HEK293 (cell line): ENCODE measurements around the gene TC2N.

Experiments
- CTCF ChIA-PET: fragments of 350-600 bp; formaldehyde crosslinking; extraction: SDS; loops from one replicate; lab custom pipeline; 2021; ENCODE audit warnings: antibody characterized with exemption; lab: Yijun Ruan, JAX
- POLR2A ChIA-PET: fragments of 300-600 bp; formaldehyde crosslinking; extraction: SDS; loops from one replicate; lab custom pipeline; 2020; ENCODE audit warnings: antibody characterized with exemption, inconsistent platforms; lab: Yijun Ruan, JAX
- H3K27ac ChIP-seq: fragments of 200-500 bp; sonication (Bioruptor generic); 2 replicates; pipeline ENCODE4 v1.5.1; 2014; ENCODE audit warnings: low read depth, low read length, control low read depth, inconsistent platforms; ENCODE audit errors: extremely low read depth
- H3K36me3 ChIP-seq, 2 experiments: fragments of 200-500 bp in 1 of 2; sonication (Bioruptor generic) in 1 of 2; 1 replicate in 1 of 2; 2 replicates in 1 of 2; pipeline ENCODE4 v1.5.1; 2014 to 2017; ENCODE audit warnings: inconsistent platforms in 2 of 2, low read length in 2 of 2; ENCODE audit not compliant: control insufficient read depth in 2 of 2, insufficient read depth in 1 of 2
- H3K4me1 ChIP-seq: fragments of 200-500 bp; sonication (Bioruptor generic); 2 replicates; pipeline ENCODE4 v1.5.1; 2014; ENCODE audit warnings: mild to moderate bottlenecking, low read length, inconsistent platforms; ENCODE audit not compliant: control insufficient read depth, insufficient read depth
- H3K4me3 ChIP-seq: 2 replicates; pipeline ENCODE4 v1.5.1; 2011; ENCODE audit warnings: low read depth, mild to moderate bottlenecking, control low read depth, low read length, moderate library complexity
- H3K9me3 ChIP-seq: fragments of 200-500 bp; sonication (Bioruptor generic); 2 replicates; pipeline ENCODE4 v1.5.1; 2014; ENCODE audit warnings: low read depth, low read length, inconsistent platforms; ENCODE audit not compliant: control insufficient read depth, insufficient read depth
- BCL11B ChIP-seq: fragments of 450-650 bp; formaldehyde crosslinking; IDR thresholded peaks from 2 replicates; pipeline ENCODE4 v1.5.1; 2016; ENCODE audit warnings: low read depth, missing biosample characterization, missing genetic modification characterization
- FEZF1 ChIP-seq: fragments of 450-650 bp; formaldehyde crosslinking; IDR thresholded peaks from 2 replicates; pipeline ENCODE4 v1.5.1; 2016; ENCODE audit warnings: missing biosample characterization, missing genetic modification characterization
- IKZF3 ChIP-seq: fragments of 450-650 bp; IDR thresholded peaks from 2 replicates; pipeline ENCODE4 v1.5.0; 2018; ENCODE audit warnings: missing biosample characterization, mild to moderate bottlenecking, missing genetic modification characterization, moderate library complexity
- KLF1 ChIP-seq: fragments of 450-650 bp; formaldehyde crosslinking; IDR thresholded peaks from 2 replicates; pipeline ENCODE4 v1.5.1; 2016; ENCODE audit warnings: missing biosample characterization, missing genetic modification characterization
- MEIS1 ChIP-seq: sonication (generic); formaldehyde crosslinking; IDR thresholded peaks from 2 replicates; pipeline ENCODE4 v1.8.1; 2022; ENCODE audit warnings: missing genetic modification reagents, mild to moderate bottlenecking, borderline replicate concordance
- MZF1 ChIP-seq: fragments of 450-650 bp; formaldehyde crosslinking; IDR thresholded peaks from 2 replicates; pipeline ENCODE4 v1.5.1; 2017; ENCODE audit warnings: missing biosample characterization, missing genetic modification characterization, borderline replicate concordance
- OSR2 ChIP-seq: fragments of 450-650 bp; formaldehyde crosslinking; IDR thresholded peaks from 2 replicates; pipeline ENCODE4 v1.5.1; 2016; ENCODE audit warnings: missing biosample characterization, missing genetic modification characterization
- PRDM1 ChIP-seq: fragments of 450-650 bp; formaldehyde crosslinking; IDR thresholded peaks from 2 replicates; pipeline ENCODE4; 2016; ENCODE audit warnings: missing biosample characterization, missing genetic modification characterization
- SP7 ChIP-seq: fragments of 450-650 bp; formaldehyde crosslinking; IDR thresholded peaks from 2 replicates; pipeline ENCODE4 v1.5.1; 2016; ENCODE audit warnings: missing biosample characterization, missing genetic modification characterization
- YY2 ChIP-seq: fragments of 450-650 bp; formaldehyde crosslinking; IDR thresholded peaks from 2 replicates; pipeline ENCODE4 v1.5.1; 2016; ENCODE audit warnings: missing biosample characterization, missing genetic modification characterization
- ZBTB7A ChIP-seq: fragments of 450-650 bp; formaldehyde crosslinking; IDR thresholded peaks from 2 replicates; pipeline ENCODE4 v1.5.1; 2016; ENCODE audit warnings: low read depth, missing biosample characterization, missing genetic modification characterization
- ZIC2 ChIP-seq: fragments of 450-650 bp; formaldehyde crosslinking; IDR thresholded peaks from 2 replicates; pipeline ENCODE4 v1.5.1; 2016; ENCODE audit warnings: missing biosample characterization, missing genetic modification characterization
- ZNF138 ChIP-seq: fragments of 450-650 bp; formaldehyde crosslinking; IDR thresholded peaks from 2 replicates; pipeline ENCODE4 v1.5.1; 2016; ENCODE audit warnings: missing biosample characterization, missing genetic modification characterization, borderline replicate concordance
- ZNF366 ChIP-seq: fragments of 450-650 bp; formaldehyde crosslinking; conservative IDR thresholded peaks from 2 replicates; pipeline ENCODE4 v1.5.1; 2016; ENCODE audit warnings: missing biosample characterization, missing genetic modification characterization
- ZNF426 ChIP-seq: fragments of 450-650 bp; formaldehyde crosslinking; IDR thresholded peaks from 2 replicates; pipeline ENCODE4 v1.5.1; 2017; ENCODE audit warnings: missing biosample characterization, missing genetic modification characterization, mild to moderate bottlenecking, inconsistent platforms, moderate library complexity
- ZNF530 ChIP-seq: fragments of 450-650 bp; formaldehyde crosslinking; IDR thresholded peaks from 2 replicates; pipeline ENCODE4 v1.5.1; 2016; ENCODE audit warnings: low read depth, missing biosample characterization, missing genetic modification characterization
- ZNF600 ChIP-seq: fragments of 450-650 bp; formaldehyde crosslinking; IDR thresholded peaks from 2 replicates; pipeline ENCODE4 v1.5.1; 2016; ENCODE audit warnings: missing biosample characterization, missing genetic modification characterization
- ZNF707 ChIP-seq: fragments of 450-650 bp; formaldehyde crosslinking; IDR thresholded peaks from 2 replicates; pipeline ENCODE4 v1.5.1; 2016; ENCODE audit warnings: missing biosample characterization, missing genetic modification characterization
- ZSCAN16 ChIP-seq: fragments of 450-650 bp; formaldehyde crosslinking; IDR thresholded peaks from 2 replicates; pipeline ENCODE4 v1.5.1; 2016; ENCODE audit warnings: missing biosample characterization, missing genetic modification characterization
- TF ChIP-seq, protein P1 (sequence below): fragments of 450-650 bp; formaldehyde crosslinking; IDR thresholded peaks from 2 replicates; pipeline ENCODE4 v1.5.1; 2016; ENCODE audit warnings: missing biosample characterization, missing genetic modification characterization
- TF ChIP-seq, protein P2 (sequence below): sonication (generic); formaldehyde crosslinking; IDR thresholded peaks from 2 replicates; pipeline ENCODE4 v1.8.1; 2022; ENCODE audit warnings: mild to moderate bottlenecking, moderate library complexity, missing genetic modification reagents
- TF ChIP-seq, protein P3 (sequence below): fragments of 450-650 bp; formaldehyde crosslinking; IDR thresholded peaks from 2 replicates; pipeline ENCODE4 v1.5.1; 2016; ENCODE audit warnings: missing biosample characterization, missing genetic modification characterization

Gene TC2N

DNA sequence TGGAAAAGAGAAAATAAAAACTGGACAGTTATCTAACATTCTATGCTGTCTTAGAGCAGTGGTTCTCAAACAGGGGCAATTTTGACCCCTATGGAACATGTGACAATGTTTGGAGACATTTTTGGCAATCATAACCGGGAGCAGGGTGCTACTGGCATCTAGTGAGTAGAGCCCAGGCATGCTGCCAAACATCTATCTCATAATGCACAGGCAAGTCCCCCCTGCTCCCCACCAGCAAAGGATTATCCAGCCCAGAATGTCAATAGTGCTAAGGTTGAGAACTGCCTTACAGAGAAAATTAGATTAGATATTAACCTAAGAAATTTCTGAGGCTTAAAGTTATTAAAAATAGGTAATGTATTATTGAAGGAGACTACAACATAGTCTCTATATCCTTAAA lies 112.5 kb downstream of the TC2N start:
- CTCF ChIA-PET, result no interaction called here
- TF ChIP-seq ZNF707 (tag by site-specific recombination), result peak; percentile 80
- peak; percentile 74; the same call in 1 of the 2 replicates for TF ChIP-seq OSR2 (tag by site-specific recombination)
- TF ChIP-seq MZF1, result peak; percentile 87
- no peak for TF ChIP-seq SP7 (tag by site-specific recombination)

DNA sequence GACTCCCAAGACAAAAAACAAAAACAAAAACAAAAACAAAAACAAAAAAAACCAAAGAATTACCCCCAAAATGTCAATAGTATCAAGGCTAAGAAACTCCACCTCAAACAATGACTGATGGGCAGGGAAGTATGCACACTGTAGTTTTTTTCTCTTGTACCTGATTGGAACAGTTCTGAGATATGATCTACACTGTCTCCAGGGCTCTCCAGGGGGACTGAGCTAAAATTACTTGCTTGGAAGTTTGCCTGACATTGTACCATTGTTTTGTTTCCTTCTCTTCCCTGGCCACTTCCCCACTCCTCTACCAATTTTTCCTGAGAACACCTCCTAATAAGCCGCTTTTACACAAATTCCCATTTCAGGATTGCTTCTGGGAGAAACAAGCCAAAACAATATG lies 113.2 kb downstream of the TC2N start:
- Histone ChIP-seq H3K9me3 (no peaks in the 10 kb centered on the region), H3K4me1 (peaks cover 9% of the 10 kb centered on the region), H3K36me3 (no peaks in the 10 kb centered on the region), H3K27ac (no peak overlapping the region), H3K4me3 (no peak overlapping the region)
- no peak for TF ChIP-seq ZIC2 (tag by site-specific recombination)
- TF ChIP-seq ZNF426 (tag by site-specific recombination), result no peak
- no peak for TF ChIP-seq KLF1 (tag by site-specific recombination)
- no peak for TF ChIP-seq ZSCAN16 (tag by site-specific recombination)
- no peak for TF ChIP-seq ZNF530 (tag by site-specific recombination)
- TF ChIP-seq BCL11B, result no peak
- ChIA-PET CTCF (no interaction called here), POLR2A (no interaction called here)

More for the DNA sequence above, 112.5 kb downstream of the TC2N start:
- POLR2A ChIA-PET, result no interaction called here
- H3K36me3 ChIP-seq, result no peaks in the 10 kb centered on the region
- H3K9me3 ChIP-seq, result no peaks in the 10 kb centered on the region
- H3K4me1 ChIP-seq, result peaks cover 9% of the 10 kb centered on the region
- H3K27ac ChIP-seq, result no peak overlapping the region
- H3K4me3 ChIP-seq, result no peak overlapping the region

DNA sequence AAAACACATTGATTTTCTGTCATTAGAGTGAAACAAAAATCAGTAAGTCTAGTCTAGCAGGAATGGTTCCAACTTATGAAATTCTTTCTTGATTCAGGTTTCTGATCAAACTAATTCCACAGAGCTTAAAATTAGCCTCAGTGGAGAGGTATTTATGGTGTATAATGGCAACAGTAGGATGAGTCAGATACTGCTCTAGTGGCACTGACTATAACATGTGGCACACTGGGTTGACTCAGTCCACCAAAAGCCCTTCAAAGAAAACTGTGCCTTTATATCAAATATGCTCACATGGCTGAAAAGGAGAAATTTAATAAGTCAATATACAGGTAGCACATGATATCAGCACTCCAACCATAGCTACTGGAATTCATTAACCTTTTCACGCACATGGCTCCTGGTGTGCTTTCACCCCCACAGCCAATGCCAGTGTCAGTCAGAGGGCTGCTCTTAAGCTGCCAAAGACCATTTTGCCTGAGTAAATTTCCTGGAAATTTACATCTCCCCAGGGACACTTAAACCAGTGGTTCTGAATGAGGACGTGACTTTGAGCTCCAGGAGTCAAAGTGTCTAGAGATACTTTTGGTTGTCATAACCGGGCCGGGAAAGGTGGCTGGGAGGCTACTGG lies 113.7 kb downstream of the TC2N start:
- no peak overlapping the region for H3K4me3 ChIP-seq
- no peak overlapping the region for H3K27ac ChIP-seq
- TF ChIP-seq PRDM1 (tag by site-specific recombination) (no peak), ZNF600 (tag by site-specific recombination) (no peak), FEZF1 (tag by site-specific recombination) (0 out of 2 replicates have a peak, but pooled peaks have one; percentile 14), OSR2 (tag by site-specific recombination) (peak; percentile 63), IKZF3 (no peak), YY2 (tag by site-specific recombination) (no peak), ZNF138 (no peak), ZNF366 (tag by site-specific recombination) (no peak), ZBTB7A (tag by site-specific recombination) (no peak), MEIS1 (CRISPR knock-in tag) (no peak)
- TF ChIP-seq, protein P1, sequence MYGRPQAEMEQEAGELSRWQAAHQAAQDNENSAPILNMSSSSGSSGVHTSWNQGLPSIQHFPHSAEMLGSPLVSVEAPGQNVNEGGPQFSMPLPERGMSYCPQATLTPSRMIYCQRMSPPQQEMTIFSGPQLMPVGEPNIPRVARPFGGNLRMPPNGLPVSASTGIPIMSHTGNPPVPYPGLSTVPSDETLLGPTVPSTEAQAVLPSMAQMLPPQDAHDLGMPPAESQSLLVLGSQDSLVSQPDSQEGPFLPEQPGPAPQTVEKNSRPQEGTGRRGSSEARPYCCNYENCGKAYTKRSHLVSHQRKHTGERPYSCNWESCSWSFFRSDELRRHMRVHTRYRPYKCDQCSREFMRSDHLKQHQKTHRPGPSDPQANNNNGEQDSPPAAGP, result 0 out of 2 replicates have a peak, but pooled peaks have one; percentile 16
- TF ChIP-seq, protein P2, sequence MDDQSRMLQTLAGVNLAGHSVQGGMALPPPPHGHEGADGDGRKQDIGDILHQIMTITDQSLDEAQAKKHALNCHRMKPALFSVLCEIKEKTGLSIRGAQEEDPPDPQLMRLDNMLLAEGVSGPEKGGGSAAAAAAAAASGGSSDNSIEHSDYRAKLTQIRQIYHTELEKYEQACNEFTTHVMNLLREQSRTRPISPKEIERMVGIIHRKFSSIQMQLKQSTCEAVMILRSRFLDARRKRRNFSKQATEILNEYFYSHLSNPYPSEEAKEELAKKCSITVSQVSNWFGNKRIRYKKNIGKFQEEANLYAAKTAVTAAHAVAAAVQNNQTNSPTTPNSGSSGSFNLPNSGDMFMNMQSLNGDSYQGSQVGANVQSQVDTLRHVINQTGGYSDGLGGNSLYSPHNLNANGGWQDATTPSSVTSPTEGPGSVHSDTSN, result no peak
- TF ChIP-seq, protein P3, sequence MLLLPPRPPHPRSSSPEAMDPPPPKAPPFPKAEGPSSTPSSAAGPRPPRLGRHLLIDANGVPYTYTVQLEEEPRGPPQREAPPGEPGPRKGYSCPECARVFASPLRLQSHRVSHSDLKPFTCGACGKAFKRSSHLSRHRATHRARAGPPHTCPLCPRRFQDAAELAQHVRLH (tag by site-specific recombination), result no peak
- ChIA-PET POLR2A (no interaction called here), CTCF (no interaction called here)
- no peaks in the 10 kb centered on the region for H3K9me3 ChIP-seq
- H3K36me3 ChIP-seq, result no peaks in the 10 kb centered on the region
- peaks cover 9% of the 10 kb centered on the region for H3K4me1 ChIP-seq
